HCT116 (cell line): ENCODE results near the gene GPR15. TPM values are rescaled to one million over a fixed set of nuclear protein-coding genes. Genes with fewer than 3 reads are reported as not detected.
A peak's percentile ranks its signal among the peaks of the same experiment; 100 is the strongest.

Source experiments
- ATAC-seq: fragments of 200-7000 bp; cut with Tn5 transposase; 2 replicates; pipeline ENCODE4 v1.9.1; 2020; ENCODE audit warnings: mild to moderate bottlenecking, moderate library complexity
- BruUV-seq: library from RNA; stranded (reverse); fragments of 400-500 nt; replicated peaks from 2 replicates; lab custom pipeline; 2021; lab: Mats Ljungman, UMichigan
- CTCF ChIA-PET: fragments of 300-600 bp; sonication (Branson Sonifier 250); formaldehyde crosslinking; loops from one replicate; lab custom pipeline; 2021; ENCODE audit warnings: antibody characterized with exemption; lab: Charles Lee
- POLR2A ChIA-PET: fragments of 300-600, 350-600 bp; sonication (Branson Sonifier 250); formaldehyde crosslinking; loops from one replicate; lab custom pipeline; 2021; ENCODE audit warnings: antibody characterized with exemption; lab: Charles Lee
- RAD21 ChIA-PET, 2 experiments: fragments of 300-600 bp; sonication (Branson Sonifier 250); formaldehyde crosslinking; loops; one replicate each; lab custom pipeline; 2023; ENCODE audit warnings: low total read pairs in 2 of 2; ENCODE audit not compliant: uncharacterized antibody in 2 of 2, unreplicated experiment in 2 of 2, low non-redundant PET in 1 of 2; lab: Charles Lee
- DNase-seq: peaks from one replicate; pipeline ENCODE4 v3.0.0-alpha.2; 2010; ENCODE audit warnings: low read depth, low spot score
- H2AFZ ChIP-seq: fragments of 200-600 bp; shearing (Covaris generic), sonication (generic); 2 replicates; pipeline ENCODE4 v1.6.1; 2017; ENCODE audit warnings: low read depth, mixed run types, mixed read lengths, antibody characterized with exemption, low read length; ENCODE audit not compliant: poor library complexity, severe bottlenecking
- H3K27ac ChIP-seq: 2 replicates; pipeline ENCODE4 v1.5.1; 2012; ENCODE audit warnings: low read depth, low read length
- H3K27me3 ChIP-seq: fragments of 200-600 bp; sonication (generic); 2 replicates; pipeline ENCODE4 v1.6.1; 2016; ENCODE audit warnings: mixed run types, low read length, mixed read lengths; ENCODE audit not compliant: insufficient read depth
- H3K36me3 ChIP-seq, 2 experiments: fragments of 200-500 bp in 1 of 2; fragments of 200-600 bp in 1 of 2; sonication (Bioruptor generic) in 1 of 2; sonication (generic) in 1 of 2; 2 replicates each; pipeline versions ENCODE4 v1.5.1 to v1.6.1; 2014 to 2016; ENCODE audit warnings: low read length in 2 of 2, inconsistent platforms in 1 of 2, mixed read lengths in 1 of 2, mixed run types in 1 of 2; ENCODE audit not compliant: insufficient read depth in 2 of 2, control insufficient read depth in 1 of 2
- H3K4me1 ChIP-seq, 2 experiments: fragments of 200-600 bp in 1 of 2; sonication (generic) in 1 of 2; 2 replicates each; pipeline versions ENCODE4 v1.5.1 to v1.6.1; 2012 to 2017; ENCODE audit warnings: low read length in 2 of 2, inconsistent platforms in 1 of 2, mild to moderate bottlenecking in 1 of 2, mixed read lengths in 1 of 2, mixed run types in 1 of 2, moderate library complexity in 1 of 2; ENCODE audit not compliant: insufficient read depth in 2 of 2, control insufficient read depth in 1 of 2
- H3K4me2 ChIP-seq: fragments of 200-600 bp; sonication (generic); 2 replicates; pipeline ENCODE4 v1.6.1; 2017; ENCODE audit warnings: mixed run types, low read length, mixed read lengths
- H3K4me3 ChIP-seq, 2 experiments: fragments of 200-600 bp in 1 of 2; sonication (generic) in 1 of 2; replicated peaks in 1 of 2; 2 replicates each; pipeline ENCODE4 v1.5.1; 2011 to 2016; ENCODE audit warnings: low read length in 2 of 2, control low read depth in 1 of 2, low read depth in 1 of 2, mild to moderate bottlenecking in 1 of 2, mixed read lengths in 1 of 2, mixed run types in 1 of 2
- H3K79me2 ChIP-seq: fragments of 200-600 bp; sonication (generic); 2 replicates; pipeline ENCODE4 v1.6.1; 2017; ENCODE audit warnings: mild to moderate bottlenecking, mixed run types, low read length, moderate library complexity, mixed read lengths; ENCODE audit not compliant: insufficient read depth
- H3K9ac ChIP-seq: fragments of 200-600 bp; sonication (generic); 2 replicates; pipeline ENCODE4 v1.6.1; 2016; ENCODE audit warnings: low read length, mixed read lengths
- H3K9me2 ChIP-seq: fragments of 200-600 bp; sonication (generic), shearing (Covaris generic); 2 replicates; pipeline ENCODE4 v1.6.1; 2017; ENCODE audit warnings: mixed run types, mild to moderate bottlenecking, moderate library complexity; ENCODE audit not compliant: insufficient read depth
- H3K9me3 ChIP-seq, 2 experiments: fragments of 200-500 bp in 1 of 2; fragments of 200-600 bp in 1 of 2; sonication (Bioruptor generic) in 1 of 2; sonication (generic) in 1 of 2; 2 replicates each; pipeline ENCODE4 v1.6.1; 2014 to 2017; ENCODE audit warnings: low read length in 2 of 2, mixed read lengths in 2 of 2, inconsistent platforms in 1 of 2, low read depth in 1 of 2, mild to moderate bottlenecking in 1 of 2, mixed run types in 1 of 2, moderate library complexity in 1 of 2; ENCODE audit not compliant: control insufficient read depth in 1 of 2, insufficient read depth in 1 of 2
- H4K20me1 ChIP-seq: fragments of 200-600 bp; sonication (generic), shearing (Covaris generic); 2 replicates; pipeline ENCODE4 v1.6.1; 2017; ENCODE audit warnings: mixed run types, mild to moderate bottlenecking, moderate library complexity; ENCODE audit not compliant: insufficient read depth
- CBX3 ChIP-seq: IDR thresholded peaks from 2 replicates; pipeline ENCODE4 v1.6.1; 2012; ENCODE audit warnings: low read depth
- EGR1 ChIP-seq: IDR thresholded peaks from 2 replicates; pipeline ENCODE4 v1.6.1; 2012; ENCODE audit warnings: low read depth
- EZH2 ChIP-seq: fragments of 200-600 bp; sonication (generic); IDR thresholded peaks from 2 replicates; pipeline ENCODE4 v1.6.1; 2017; ENCODE audit warnings: antibody characterized with exemption, mixed run types
- POLR2A ChIP-seq: IDR thresholded peaks from 2 replicates; pipeline ENCODE4 v1.7.0; 2011; ENCODE audit warnings: borderline replicate concordance; ENCODE audit not compliant: insufficient read depth, insufficient read length; ENCODE audit errors: extremely low read depth
- POLR2AphosphoS5 ChIP-seq: IDR thresholded peaks from 2 replicates; pipeline ENCODE4 v1.6.1; 2011; ENCODE audit warnings: mild to moderate bottlenecking, low read depth, low read length, moderate library complexity
- RAD21 ChIP-seq: IDR thresholded peaks from 2 replicates; pipeline ENCODE4 v1.6.1; 2012; ENCODE audit warnings: low read depth, mild to moderate bottlenecking
- SIN3A ChIP-seq: IDR thresholded peaks from 2 replicates; pipeline ENCODE4 v1.6.1; 2012; ENCODE audit warnings: low read depth
- YY1 ChIP-seq: IDR thresholded peaks from 2 replicates; pipeline ENCODE4 v1.6.1; 2011; ENCODE audit warnings: low read length, low read depth, moderate library complexity, mild to moderate bottlenecking; ENCODE audit not compliant: insufficient replicate concordance; ENCODE audit errors: extremely low read depth
- ZFX ChIP-seq: fragments of 450-650 bp; IDR thresholded peaks from 2 replicates; pipeline ENCODE4 v1.6.1; 2017
- intact Hi-C: fragments of 100-400 bp; cut with micrococcal nuclease; formaldehyde crosslinking; loops from 2 replicates; pipeline ENCODE4 v1.10.0; 2022
- total RNA-seq: library from RNA; stranded (reverse); gene quantifications from one replicate; pipeline ENCODE4 v1.2.1, GENCODE V29; 2021; ENCODE audit not compliant: unreplicated experiment
- TF ChIP-seq, protein P1 (sequence below): IDR thresholded peaks from 2 replicates; pipeline ENCODE4 v1.6.1; 2012
- TF ChIP-seq, protein P2 (sequence below), 3 experiments: fragments of 200-600 bp in 1 of 3; sonication (generic) in 1 of 3; IDR thresholded peaks in 2 of 3; conservative IDR thresholded peaks in 1 of 3; 2 replicates each; pipeline ENCODE4 v1.5.1; 2012 to 2017; ENCODE audit warnings: low read depth in 2 of 3, low read length in 2 of 3, antibody characterized with exemption in 1 of 3, borderline replicate concordance in 1 of 3, control low read depth in 1 of 3, mild to moderate bottlenecking in 1 of 3, mixed read lengths in 1 of 3, mixed run types in 1 of 3, moderate library complexity in 1 of 3; ENCODE audit not compliant: insufficient read depth in 1 of 3

The GPR15 gene
- total RNA-seq, 1 experiment from 2014 or later: 1.1 TPM

DNA sequence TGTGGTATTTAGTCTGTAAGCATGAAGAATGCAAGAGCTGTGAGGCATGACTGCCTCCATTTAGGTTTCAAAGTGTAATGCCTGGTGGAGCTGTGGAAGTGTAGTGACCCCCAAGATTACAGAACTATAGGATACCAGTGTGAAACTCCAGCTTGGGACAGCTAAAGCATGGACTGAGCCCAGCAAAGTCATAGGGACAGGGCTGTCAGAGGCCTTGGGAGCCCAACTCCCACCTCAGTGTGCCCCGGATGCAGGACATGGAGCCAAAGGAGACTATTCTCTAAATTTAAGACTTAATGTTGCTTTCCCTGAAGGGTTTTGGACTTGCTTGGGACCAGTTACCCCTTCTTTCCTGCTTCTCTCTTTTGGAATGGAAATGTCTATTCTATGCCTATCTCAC is 10.8 kb downstream of the GPR15 start:
- Histone ChIP-seq H3K4me3 (no peak overlapping the region), H2AFZ (no peak overlapping the region), H3K9me2 (no peaks in the 10 kb centered on the region), H3K9me3 (no peaks in the 10 kb centered on the region), H3K27ac (peak overlapping the region; percentile 91), H3K36me3 (no peaks in the 10 kb centered on the region), H3K27me3 (no peaks in the 10 kb centered on the region), H3K9ac (0 out of 2 replicates have a peak overlapping the region, but pooled peaks have one; percentile 6), H3K4me1 (peaks cover 73 to 81% of the 10 kb centered on the region in 2 experiments), H3K4me2 (peak overlapping the region; percentile 39; the same call in 1 of the 2 replicates), H3K79me2 (peaks cover 72% of the 10 kb centered on the region), H4K20me1 (no peaks in the 10 kb centered on the region)
- BruUV-seq: no TSS peak
- DNase-seq (no peak), ATAC-seq (no peak)
- CTCF ChIA-PET: no interaction called here
- RAD21 ChIA-PET: no interaction called here
- POLR2A ChIA-PET: interaction anchor here (0.8 to 3.2 kb wide), 4 partner anchors 8 to 20 kb away, joined by 3 to 19 read pairs (median 7); partner anchors contain the start of gene CLDND1
- TF ChIP-seq ZFX (no peak), YY1 (no peak), POLR2AphosphoS5 (no peak), SIN3A (no peak), EZH2 (no peak), EGR1 (no peak), CBX3 (no peak)
- intact Hi-C loops: no loop called here

DNA sequence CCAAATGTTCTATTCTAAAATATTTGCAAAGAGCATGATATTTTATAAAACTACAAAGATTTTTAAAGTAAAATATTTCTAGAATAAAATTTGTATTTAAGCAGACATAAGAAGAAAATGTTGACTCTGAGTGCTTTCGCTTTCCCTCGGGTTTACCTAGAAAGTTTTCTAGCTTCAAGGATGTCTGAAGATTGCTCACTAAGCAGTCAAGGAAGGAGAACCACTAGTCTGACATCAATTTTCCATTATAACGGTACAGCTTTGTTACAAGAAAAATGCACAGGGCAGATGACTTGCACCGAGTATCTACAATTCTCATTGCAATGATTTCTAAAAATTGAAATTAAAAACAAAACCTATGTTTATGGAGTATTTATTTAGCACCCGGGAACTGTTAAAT is 14.2 kb downstream of the GPR15 start:
- no peak for ATAC-seq
- BruUV-seq: no TSS peak

More for the DNA sequence above, 14.2 kb downstream of the GPR15 start:
- H4K20me1 ChIP-seq: no peaks in the 10 kb centered on the region
- DNase-seq: no peak
- no peak overlapping the region for H3K4me3 ChIP-seq
- no peaks in the 10 kb centered on the region for H3K36me3 ChIP-seq
- no peaks in the 10 kb centered on the region for H3K9me3 ChIP-seq
- no peak overlapping the region for H2AFZ ChIP-seq
- no peaks in the 10 kb centered on the region for H3K27me3 ChIP-seq
- peak overlapping the region; percentile 34 for H3K4me2 ChIP-seq
- H3K27ac ChIP-seq: peak overlapping the region; percentile 45; the same call in 1 of the 2 replicates
- no peak for TF ChIP-seq POLR2A
- TF ChIP-seq, protein P1, sequence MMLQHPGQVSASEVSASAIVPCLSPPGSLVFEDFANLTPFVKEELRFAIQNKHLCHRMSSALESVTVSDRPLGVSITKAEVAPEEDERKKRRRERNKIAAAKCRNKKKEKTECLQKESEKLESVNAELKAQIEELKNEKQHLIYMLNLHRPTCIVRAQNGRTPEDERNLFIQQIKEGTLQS: no peak
- TF ChIP-seq RAD21: no peak
- TF ChIP-seq POLR2AphosphoS5: no peak
- TF ChIP-seq, protein P2, sequence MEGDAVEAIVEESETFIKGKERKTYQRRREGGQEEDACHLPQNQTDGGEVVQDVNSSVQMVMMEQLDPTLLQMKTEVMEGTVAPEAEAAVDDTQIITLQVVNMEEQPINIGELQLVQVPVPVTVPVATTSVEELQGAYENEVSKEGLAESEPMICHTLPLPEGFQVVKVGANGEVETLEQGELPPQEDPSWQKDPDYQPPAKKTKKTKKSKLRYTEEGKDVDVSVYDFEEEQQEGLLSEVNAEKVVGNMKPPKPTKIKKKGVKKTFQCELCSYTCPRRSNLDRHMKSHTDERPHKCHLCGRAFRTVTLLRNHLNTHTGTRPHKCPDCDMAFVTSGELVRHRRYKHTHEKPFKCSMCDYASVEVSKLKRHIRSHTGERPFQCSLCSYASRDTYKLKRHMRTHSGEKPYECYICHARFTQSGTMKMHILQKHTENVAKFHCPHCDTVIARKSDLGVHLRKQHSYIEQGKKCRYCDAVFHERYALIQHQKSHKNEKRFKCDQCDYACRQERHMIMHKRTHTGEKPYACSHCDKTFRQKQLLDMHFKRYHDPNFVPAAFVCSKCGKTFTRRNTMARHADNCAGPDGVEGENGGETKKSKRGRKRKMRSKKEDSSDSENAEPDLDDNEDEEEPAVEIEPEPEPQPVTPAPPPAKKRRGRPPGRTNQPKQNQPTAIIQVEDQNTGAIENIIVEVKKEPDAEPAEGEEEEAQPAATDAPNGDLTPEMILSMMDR (IDR thresholded peaks at IDR 0.05 in 2 of 3, conservative IDR thresholded peaks at IDR 0.05 in 1 of 3; ENCODE audit: borderline replicate concordance in 1 of 3, insufficient read depth in 1 of 3, low read depth in 2 of 3, low read length in 2 of 3): no peak
- CTCF ChIA-PET: interaction anchor here (1.1 kb wide), 1 partner anchor 40 kb away, joined by 4 read pairs; no protein-coding TSS in a partner anchor
- RAD21 ChIA-PET: no interaction called here
- H3K79me2 ChIP-seq: peaks cover 93% of the 10 kb centered on the region
- no peaks in the 10 kb centered on the region for H3K9me2 ChIP-seq
- POLR2A ChIA-PET: interaction anchor here (1.0 to 2.6 kb wide), 5 partner anchors 9 to 63 kb away, joined by 3 to 15 read pairs (median 4); partner anchors contain the start of gene CLDND1
- H3K4me1 ChIP-seq: peaks cover 49 to 77% of the 10 kb centered on the region in 2 experiments
- intact Hi-C loops: no loop called here
- H3K9ac ChIP-seq: 0 out of 2 replicates have a peak overlapping the region, but pooled peaks have one; percentile 30
